Iris pigment epithelial cell (primary cell): Measurements from ENCODE around the gene TP53TG3.
"Not testable (repeated sequence)": the region's sequence is repeated elsewhere in the genome, so short reads cannot be mapped to it uniquely, and the experiment has no call there.

Experiments used
- DNase-seq: peaks from one replicate; pipeline ENCODE4 v3.0.0-alpha.2; 2011; ENCODE audit warnings: low read depth

Gene TP53TG3, protein sequence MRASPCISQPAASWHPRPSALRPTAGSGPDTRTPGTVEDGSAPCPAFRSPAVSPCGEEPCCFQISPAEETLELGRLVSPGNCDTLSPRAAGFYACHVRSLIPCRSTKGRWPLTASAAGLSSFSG

DNA sequence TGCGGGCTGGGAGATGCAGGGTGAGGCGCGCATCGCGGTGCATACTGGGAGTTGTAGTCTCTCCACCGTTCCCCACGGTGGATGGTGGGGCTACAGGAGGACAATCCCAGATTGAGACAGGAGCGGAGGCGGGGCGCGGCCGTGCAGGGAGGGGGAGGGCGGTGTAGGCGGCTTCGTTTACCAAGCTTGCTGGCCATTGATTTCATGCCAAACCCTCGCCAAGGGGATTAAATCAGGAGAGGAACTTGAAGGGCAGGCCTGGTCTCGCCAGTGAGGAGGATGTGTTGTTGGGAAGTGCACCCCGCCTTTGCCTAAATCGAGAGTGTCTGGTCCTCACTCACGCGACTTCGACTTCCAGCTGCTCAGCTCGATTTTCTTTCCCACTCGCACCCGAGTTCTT is at the start of gene TP53TG3:
Gene TP53TG3 (minus strand): TSS at position 101 of the 400 bp plus-strand sequence. CDS start 68 bp downstream, at position 33.
- not testable (repeated sequence) for DNase-seq

DNA sequence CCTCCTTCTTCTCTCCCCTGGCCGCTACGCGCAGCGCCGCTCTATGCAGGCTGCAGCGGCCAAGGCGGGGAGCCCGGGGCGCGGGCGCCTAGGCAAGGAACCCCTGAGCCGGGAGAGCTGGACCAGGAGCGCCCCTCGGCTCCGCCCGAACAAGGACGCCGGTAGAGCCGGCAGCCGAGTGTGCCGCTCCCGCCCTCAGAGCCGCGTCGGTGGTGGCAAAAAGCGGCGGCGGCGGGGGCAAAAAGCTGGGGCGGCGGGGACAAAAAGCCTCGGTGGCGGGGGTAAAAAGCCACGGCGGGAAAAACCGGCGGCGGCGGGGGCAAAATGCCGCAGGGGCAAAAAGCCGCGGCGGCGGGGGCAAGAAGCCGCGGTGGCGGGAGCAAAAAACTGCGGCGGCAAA is 25.1 kb downstream of the TP53TG3 start:
- not testable (repeated sequence) for DNase-seq

DNA sequence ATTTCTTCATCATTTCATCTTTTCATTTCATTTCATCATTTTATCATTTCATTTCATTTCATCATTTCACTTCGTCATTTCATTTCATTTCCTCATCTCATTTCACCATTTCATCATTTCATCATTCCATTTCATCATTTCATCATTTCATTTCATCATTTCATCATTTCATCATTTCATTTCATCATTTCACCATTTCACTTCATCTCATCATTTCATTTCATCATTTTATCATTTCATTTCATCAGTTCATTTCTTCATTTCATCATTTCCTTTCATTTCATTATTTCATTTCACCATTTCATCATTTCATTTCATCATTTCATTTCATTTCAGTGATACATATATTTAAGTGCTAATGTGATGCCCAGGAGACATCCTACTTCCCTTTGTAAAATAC is 28.4 kb downstream of the TP53TG3 start:
- not testable (repeated sequence) for DNase-seq

DNA sequence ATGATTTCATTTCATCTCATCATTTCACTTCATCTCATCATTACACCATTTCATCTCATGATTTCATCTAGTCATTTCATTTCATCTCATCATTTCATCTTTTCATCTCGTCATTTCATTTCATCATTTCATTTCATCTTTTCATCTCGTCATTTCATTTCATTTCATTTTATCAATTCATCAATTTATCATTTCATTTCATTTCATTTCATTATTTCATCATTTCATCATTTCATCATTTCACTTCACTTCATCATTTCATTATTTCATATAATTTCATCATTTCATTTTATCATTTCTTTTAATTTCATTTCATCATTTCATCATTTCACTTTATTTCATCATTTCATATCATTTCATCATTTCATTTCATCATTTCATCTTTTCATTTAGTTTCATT is 29.2 kb downstream of the TP53TG3 start:
- not testable (repeated sequence) for DNase-seq

DNA sequence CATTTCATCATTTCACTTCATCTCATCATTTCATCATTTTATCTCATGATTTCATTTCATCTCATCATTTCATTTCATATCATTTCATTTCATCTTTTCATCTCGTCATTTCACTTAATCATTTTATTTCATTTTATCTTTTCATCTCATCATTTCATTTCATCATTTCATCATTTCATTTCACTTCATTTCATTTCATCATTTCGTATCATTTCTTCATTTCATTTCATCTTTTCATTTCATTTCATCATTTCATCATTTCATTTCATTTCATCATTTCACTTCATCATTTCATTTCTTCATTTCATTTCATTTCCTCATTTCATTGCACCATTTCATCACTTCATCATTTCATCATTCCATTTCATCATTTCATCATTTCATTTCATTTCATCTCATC is 29.8 kb downstream of the TP53TG3 start:
- DNase-seq, result not testable (repeated sequence)

DNA sequence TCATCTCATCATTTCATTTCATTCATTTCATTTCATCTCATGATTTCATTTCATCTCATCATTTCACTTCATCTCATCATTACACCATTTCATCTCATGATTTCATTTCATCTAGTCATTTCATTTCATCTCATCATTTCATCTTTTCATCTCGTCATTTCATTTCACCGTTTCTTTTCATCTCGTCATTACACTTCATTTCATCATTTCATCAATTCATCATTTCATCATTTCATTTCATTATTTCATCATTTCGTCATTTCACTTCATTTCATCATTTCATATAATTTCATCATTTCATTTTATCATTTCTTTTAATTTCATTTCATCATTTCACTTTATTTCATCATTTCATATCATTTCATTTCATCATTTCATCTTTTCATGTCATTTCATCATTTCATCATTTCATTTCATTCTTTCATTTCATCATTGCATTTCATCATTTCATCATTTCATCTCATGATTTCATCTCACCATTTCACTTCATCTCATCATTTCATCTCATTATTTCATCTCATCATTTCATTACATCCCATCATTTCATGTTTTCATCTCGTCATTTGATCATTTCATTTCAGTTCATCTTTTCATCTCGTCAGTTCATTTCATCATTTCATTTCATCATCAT is 30.6 kb downstream of the TP53TG3 start:
- not testable (repeated sequence) for DNase-seq

DNA sequence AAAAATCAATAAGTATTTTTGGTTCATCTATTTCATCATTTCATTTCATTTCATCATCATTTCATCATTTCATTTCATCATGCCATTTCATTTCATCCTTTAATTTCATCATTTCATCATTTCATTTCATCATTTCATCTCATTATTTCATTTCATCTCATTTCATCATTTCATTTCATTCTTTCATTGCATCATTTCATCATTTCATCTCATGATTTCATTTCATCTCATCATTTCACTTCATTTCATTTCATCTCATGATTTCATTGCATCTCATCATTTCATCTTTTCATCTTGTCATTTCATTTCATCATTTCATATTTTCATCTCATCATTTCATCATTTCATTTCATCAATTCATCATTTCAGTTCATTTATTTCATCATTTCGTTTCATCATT is 31.2 kb downstream of the TP53TG3 start:
- DNase-seq, result not testable (repeated sequence)

DNA sequence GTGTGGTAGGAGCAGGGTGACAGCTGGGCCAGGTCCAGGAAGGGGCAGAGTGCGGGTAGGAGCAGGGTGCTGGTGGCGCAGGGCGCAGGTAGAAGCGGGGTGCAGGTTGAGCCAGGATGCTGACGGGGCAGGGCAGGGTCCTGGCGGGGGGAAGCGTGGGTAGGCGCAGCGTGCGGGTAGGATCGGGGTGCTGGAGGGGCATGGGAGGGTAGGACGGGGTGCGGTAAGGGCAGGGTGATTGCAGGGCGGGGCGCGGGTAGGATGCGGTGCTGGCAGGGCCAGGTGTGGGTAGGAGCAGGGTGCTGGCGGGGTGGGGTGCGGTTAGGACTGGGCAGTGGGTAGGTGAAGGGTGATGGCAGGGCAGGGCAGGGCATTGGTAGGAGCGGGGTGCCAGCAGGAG is 38.4 kb downstream of the TP53TG3 start:
- DNase-seq, result not testable (repeated sequence)

DNA sequence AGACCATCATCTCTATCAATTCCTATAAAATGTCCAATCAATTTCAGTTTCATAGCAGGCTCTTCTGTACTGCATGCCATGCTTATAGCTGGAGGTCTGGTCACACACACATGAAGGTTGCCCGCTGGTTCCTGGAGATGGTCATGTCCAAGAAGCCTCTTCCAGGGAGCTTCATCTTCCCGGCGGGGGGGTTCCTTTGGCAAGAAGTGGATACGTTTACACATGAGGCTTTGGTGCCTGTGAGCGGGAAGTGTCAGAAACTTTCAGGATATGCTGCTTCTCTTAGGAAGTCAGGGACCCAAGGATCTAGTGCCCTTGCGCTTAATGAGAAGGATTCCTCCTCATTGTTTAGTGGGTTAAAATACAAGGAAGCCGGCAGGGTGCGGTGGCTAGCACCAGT is 43.9 kb downstream of the TP53TG3 start:
- not testable (repeated sequence) for DNase-seq
